ENCODE results near the gene SULT1B1. TPM values are rescaled to one million over a fixed set of nuclear protein-coding genes. Genes with fewer than 3 reads are reported as not detected.
"Not testable (repeated sequence)": the region's sequence is repeated elsewhere in the genome, so short reads cannot be mapped to it uniquely, and the experiment has no call there.

The SULT1B1 gene
- total RNA-seq, 1 donor from 2014 or later = 0.26 TPM

- H3K27me3 ChIP-seq (ENCODE audit: control insufficient read depth, insufficient read depth, low read length) = no peaks in the 10 kb centered on the region
- no peaks in the 10 kb centered on the region for H3K36me3 ChIP-seq (ENCODE audit: control insufficient read depth, insufficient read depth, low read length)
- TF ChIP-seq CTCF (IDR thresholded peaks at IDR 0.05; ENCODE audit: insufficient read depth, low read length, severe bottlenecking) = no peak
- no peak overlapping the region for H3K4me3 ChIP-seq (ENCODE audit: low read depth, low read length)
- FAIRE-seq = no peak
- DNase-seq (ENCODE audit: low read depth) = no peak
These were observed 15.0 kb upstream of the SULT1B1 start for GRCh38 chr4:69775321-69775867.

GRCh38 chr4:69773484-69773883 lies 13.1 kb upstream of the SULT1B1 start:
- Histone ChIP-seq H3K36me3 (ENCODE audit: control insufficient read depth, insufficient read depth, low read length) (no peaks in the 10 kb centered on the region), H3K27me3 (ENCODE audit: control insufficient read depth, insufficient read depth, low read length) (no peaks in the 10 kb centered on the region), H3K4me3 (ENCODE audit: low read depth, low read length) (no peak overlapping the region)
- FAIRE-seq (no peak), DNase-seq (ENCODE audit: low read depth) (peak; percentile 65)
- TF ChIP-seq CTCF (IDR thresholded peaks at IDR 0.05; ENCODE audit: insufficient read depth, low read length, severe bottlenecking) = no peak

- DNase-seq (ENCODE audit: low read depth); H3K27me3 ChIP-seq (ENCODE audit: control insufficient read depth, insufficient read depth, low read length); H3K36me3 ChIP-seq (ENCODE audit: control insufficient read depth, insufficient read depth, low read length); H3K4me3 ChIP-seq (ENCODE audit: low read depth, low read length); FAIRE-seq: not testable (repeated sequence)
These were observed 8.1 kb upstream of the SULT1B1 start for GRCh38 chr4:69768554-69768953.

- DNase-seq (ENCODE audit: low read depth) (no peak), FAIRE-seq (no peak)
- Histone ChIP-seq H3K36me3 (ENCODE audit: control insufficient read depth, insufficient read depth, low read length) (no peaks in the 10 kb centered on the region), H3K4me3 (ENCODE audit: low read depth, low read length) (no peak overlapping the region), H3K27me3 (ENCODE audit: control insufficient read depth, insufficient read depth, low read length) (no peaks in the 10 kb centered on the region)
- no peak for TF ChIP-seq CTCF (IDR thresholded peaks at IDR 0.05; ENCODE audit: insufficient read depth, low read length, severe bottlenecking)
These were observed 5.3 kb upstream of the SULT1B1 start for GRCh38 chr4:69765751-69766150.

- Histone ChIP-seq H3K4me3 (ENCODE audit: low read depth, low read length) (no peak overlapping the region), H3K27me3 (ENCODE audit: control insufficient read depth, insufficient read depth, low read length) (no peaks in the 10 kb centered on the region), H3K36me3 (ENCODE audit: control insufficient read depth, insufficient read depth, low read length) (no peaks in the 10 kb centered on the region)
- TF ChIP-seq CTCF (IDR thresholded peaks at IDR 0.05; ENCODE audit: insufficient read depth, low read length, severe bottlenecking) = no peak
- FAIRE-seq (no peak), DNase-seq (ENCODE audit: low read depth) (no peak)
These were observed 3.9 kb upstream of the SULT1B1 start for GRCh38 chr4:69764311-69764710.

GRCh38 chr4:69763233-69763632 lies 2.8 kb upstream of the SULT1B1 start:
- Histone ChIP-seq H3K4me3 (ENCODE audit: low read depth, low read length) (no peak overlapping the region), H3K27me3 (ENCODE audit: control insufficient read depth, insufficient read depth, low read length) (no peaks in the 10 kb centered on the region), H3K36me3 (ENCODE audit: control insufficient read depth, insufficient read depth, low read length) (no peaks in the 10 kb centered on the region)
- no peak for FAIRE-seq
- no peak for DNase-seq (ENCODE audit: low read depth)
- TF ChIP-seq CTCF (IDR thresholded peaks at IDR 0.05; ENCODE audit: insufficient read depth, low read length, severe bottlenecking) = no peak
